WTC11 (cell line): ENCODE results near the gene RIMBP2. TPM values are rescaled to one million over a fixed set of nuclear protein-coding genes. Genes with fewer than 3 reads are reported as not detected.

Source experiments
- ATAC-seq: fragments of 200-7000 bp; cut with Tn5 transposase; 2 replicates; pipeline ENCODE4 v1.10.0; 2021; ENCODE audit warnings: mild to moderate bottlenecking, moderate library complexity
- Bru-seq: library from RNA; stranded (reverse); fragments of 400-500 nt; gene quantifications from one replicate; lab custom pipeline; 2021; lab: Mats Ljungman, UMichigan
- CTCF ChIA-PET: fragments of 300-600 bp; sonication (Branson Sonifier 250); formaldehyde crosslinking; loops from one replicate; lab custom pipeline; 2021; ENCODE audit warnings: antibody characterized with exemption; lab: Charles Lee
- POLR2A ChIA-PET: fragments of 350-600 bp; sonication (Branson Sonifier 250); formaldehyde crosslinking; loops from one replicate; lab custom pipeline; 2021; ENCODE audit warnings: antibody characterized with exemption; lab: Charles Lee
- DNase-seq: peaks from one replicate; pipeline ENCODE4 v3.0.0; 2021; ENCODE audit warnings: low spot score
- H3K27ac Mint-ChIP-seq: 2 replicates; pipeline ENCODE4 v1.8.0; 2021; ENCODE audit warnings: mixed read lengths
- H3K27me3 Mint-ChIP-seq: 2 replicates; pipeline ENCODE4 v1.8.0; 2021; ENCODE audit warnings: low read depth, mild to moderate bottlenecking, moderate library complexity, mixed read lengths
- H3K36me3 Mint-ChIP-seq: 2 replicates; pipeline ENCODE4 v1.8.0; 2021; ENCODE audit warnings: mixed read lengths
- H3K4me1 Mint-ChIP-seq: 2 replicates; pipeline ENCODE4 v1.8.0; 2022; ENCODE audit warnings: mixed read lengths
- H3K4me3 Mint-ChIP-seq: 2 replicates; pipeline ENCODE4 v1.8.0; 2021; ENCODE audit warnings: mild to moderate bottlenecking, moderate library complexity, mixed read lengths
- H3K9me3 Mint-ChIP-seq: 2 replicates; pipeline ENCODE4 v1.8.0; 2021; ENCODE audit warnings: mixed read lengths
- ATF2 ChIP-seq: sonication (generic); formaldehyde crosslinking; IDR thresholded peaks from 2 replicates; pipeline ENCODE4 v1.8.1; 2022; ENCODE audit warnings: low read depth, missing genetic modification reagents, borderline replicate concordance
- E2F5 ChIP-seq: sonication (generic); formaldehyde crosslinking; IDR thresholded peaks from 2 replicates; pipeline ENCODE4 v1.8.1; 2022; ENCODE audit warnings: mild to moderate bottlenecking, moderate library complexity, missing genetic modification reagents
- EMX1 ChIP-seq: fragments of 250-450 bp; sonication (Bioruptor Pico); IDR thresholded peaks from 2 replicates; pipeline ENCODE4 v1.8.0; 2021; ENCODE audit warnings: mild to moderate bottlenecking
- ESRRA ChIP-seq: sonication (generic); formaldehyde crosslinking; IDR thresholded peaks from 2 replicates; pipeline ENCODE4 v1.8.1; 2022; ENCODE audit warnings: mild to moderate bottlenecking, missing genetic modification reagents, borderline replicate concordance
- FOXK1 ChIP-seq: sonication (generic); formaldehyde crosslinking; IDR thresholded peaks from 2 replicates; pipeline ENCODE4 v1.8.0; 2022; ENCODE audit warnings: mild to moderate bottlenecking, moderate library complexity, missing genetic modification reagents
- IRF1 ChIP-seq: sonication (generic); formaldehyde crosslinking; IDR thresholded peaks from 2 replicates; pipeline ENCODE4 v1.8.0; 2023; ENCODE audit warnings: missing genetic modification reagents
- IRF2 ChIP-seq: sonication (generic); formaldehyde crosslinking; IDR thresholded peaks from 2 replicates; pipeline ENCODE4 v1.8.0; 2022; ENCODE audit warnings: low read depth, missing genetic modification reagents, borderline replicate concordance
- JUN ChIP-seq: sonication (generic); formaldehyde crosslinking; IDR thresholded peaks from 2 replicates; pipeline ENCODE4 v1.8.0; 2023; ENCODE audit warnings: mild to moderate bottlenecking, missing genetic modification reagents
- NFATC4 ChIP-seq: fragments of 250-450 bp; sonication (Bioruptor Pico); IDR thresholded peaks from 2 replicates; pipeline ENCODE4 v1.9.0; 2021; ENCODE audit warnings: mild to moderate bottlenecking
- NFE2L1 ChIP-seq: sonication (generic); formaldehyde crosslinking; IDR thresholded peaks from 2 replicates; pipeline ENCODE4 v1.8.1; 2023; ENCODE audit warnings: missing genetic modification reagents
- NR2C2 ChIP-seq: sonication (generic); formaldehyde crosslinking; IDR thresholded peaks from 2 replicates; pipeline ENCODE4 v1.8.0; 2022; ENCODE audit warnings: mild to moderate bottlenecking, missing genetic modification reagents
- NR3C1 ChIP-seq: sonication (generic); formaldehyde crosslinking; conservative IDR thresholded peaks from 2 replicates; pipeline ENCODE4 v1.8.1; 2023; ENCODE audit warnings: low read depth, mild to moderate bottlenecking, missing genetic modification reagents
- SMAD3 ChIP-seq: sonication (generic); formaldehyde crosslinking; IDR thresholded peaks from 2 replicates; pipeline ENCODE4 v1.8.0; 2022; ENCODE audit warnings: missing genetic modification reagents, mild to moderate bottlenecking, borderline replicate concordance
- SOX15 ChIP-seq: fragments of 250-450 bp; sonication (Bioruptor Pico); IDR thresholded peaks from 2 replicates; pipeline ENCODE4 v1.9.0; 2021; ENCODE audit warnings: mild to moderate bottlenecking
- TEAD4 ChIP-seq: sonication (generic); formaldehyde crosslinking; IDR thresholded peaks from 2 replicates; pipeline ENCODE4 v1.8.0; 2022; ENCODE audit warnings: mild to moderate bottlenecking, missing genetic modification reagents
- TP53 ChIP-seq: sonication (generic); formaldehyde crosslinking; IDR thresholded peaks from 2 replicates; pipeline ENCODE4 v1.8.1; 2023; ENCODE audit warnings: mild to moderate bottlenecking, missing genetic modification reagents
- ZNF396 ChIP-seq: fragments of 250-450 bp; sonication (Bioruptor Pico); IDR thresholded peaks from 2 replicates; pipeline ENCODE4 v1.8.0; 2021; ENCODE audit warnings: mild to moderate bottlenecking, moderate library complexity, borderline replicate concordance
- ZNF671 ChIP-seq: fragments of 250-450 bp; sonication (Bioruptor Pico); IDR thresholded peaks from 2 replicates; pipeline ENCODE4 v1.8.0; 2021; ENCODE audit warnings: mild to moderate bottlenecking
- long read RNA-seq, 3 experiments: library from RNA in 1 of 3; library from capped mRNA in 1 of 3; library from polyadenylated mRNA in 1 of 3; unstranded in 2 of 3; stranded (forward) in 1 of 3; transcript quantifications; one replicate each; pipeline ENCODE4 v2.0.0, GENCODE V29; 2021
- total RNA-seq: library from RNA; stranded (reverse); gene quantifications from 3 replicates; pipeline ENCODE4 v1.2.3, GENCODE V29; 2021
- TF ChIP-seq, protein P1 (sequence below): sonication (generic); formaldehyde crosslinking; conservative IDR thresholded peaks from 2 replicates; pipeline ENCODE4 v1.8.1; 2022; ENCODE audit warnings: mild to moderate bottlenecking, missing genetic modification reagents
- TF ChIP-seq, protein P2 (sequence below): sonication (generic); formaldehyde crosslinking; IDR thresholded peaks from 2 replicates; pipeline ENCODE4 v1.8.0; 2022; ENCODE audit warnings: mild to moderate bottlenecking, missing genetic modification reagents

Gene RIMBP2
- 1.3 to 2.6 TPM (median 1.5 TPM) in 3 replicates for total RNA-seq
- percentile 22 among the genes with signal in this experiment for Bru-seq, nascent RNA
- long read RNA-seq, experiment 1, partial matches to known transcripts, result 0 of 4 reads
- long read RNA-seq, experiment 1, other reads (novel, unspliced or antisense), result 4 of 4 reads
- long read RNA-seq, experiment 2, result 0 reads
- long read RNA-seq, experiment 3, partial matches to known transcripts, result 0 of 1 reads
- long read RNA-seq, experiment 3, other reads (novel, unspliced or antisense), result 1 of 1 reads

DNA sequence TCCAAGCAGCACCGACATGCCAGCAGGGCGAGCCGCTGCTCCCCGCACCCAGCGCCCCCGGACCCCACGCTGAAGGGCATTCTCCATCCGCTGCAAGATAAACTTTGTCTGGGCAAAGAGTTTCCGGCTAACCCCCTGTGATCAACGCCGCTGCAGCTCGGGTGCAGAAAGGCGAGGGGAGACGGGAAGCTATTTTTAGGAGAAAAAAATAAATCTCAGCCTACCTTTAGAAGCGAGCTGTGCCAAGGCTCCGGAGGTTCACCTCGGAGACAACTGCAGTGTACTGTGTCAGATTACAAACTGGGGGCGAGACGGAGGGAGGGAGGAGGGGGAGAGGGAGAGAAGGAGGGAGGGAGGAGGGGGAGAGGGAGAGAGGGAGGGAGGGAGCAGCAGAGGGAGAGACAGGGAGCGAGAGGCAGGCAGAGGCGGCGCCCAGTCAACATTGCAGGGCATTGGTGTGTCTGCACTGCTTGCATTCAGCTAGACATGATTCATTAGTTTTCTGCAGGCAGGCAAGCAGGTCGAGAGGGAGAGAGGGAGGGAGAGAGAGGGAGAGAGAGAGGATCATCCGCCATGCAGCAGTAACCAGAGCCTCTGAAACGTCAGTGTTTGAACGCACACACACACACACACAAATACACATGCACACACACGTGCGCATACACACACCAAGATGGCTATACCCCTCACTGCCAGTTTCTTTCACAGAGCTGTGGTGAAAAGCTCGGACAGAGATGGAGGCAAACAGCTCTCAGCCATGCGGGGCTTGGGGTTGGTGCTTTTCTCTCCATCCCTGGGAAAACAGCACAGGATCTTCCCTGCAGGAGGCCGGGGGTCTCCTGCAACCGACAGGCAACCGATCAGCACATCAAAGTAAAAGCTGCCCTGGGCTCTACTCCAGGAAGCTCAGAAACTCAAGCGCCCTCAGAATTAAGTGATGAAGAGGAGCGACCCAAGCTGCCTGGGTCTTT, at the start of gene RIMBP2:
Gene RIMBP2 (minus strand): TSS at position 302 of the 971 bp plus-strand sequence. CDS start 237,286 bp downstream, outside the sequence.
- Mint-ChIP-seq H3K36me3 (peaks cover 9% of the 10 kb centered on the region; the same call in 1 of the 2 replicates), H3K4me1 (peaks cover 22% of the 10 kb centered on the region), H3K27ac (no peak within 1 kb of the TSS), H3K9me3 (peaks cover 10% of the 10 kb centered on the region), H3K27me3 (peaks cover 76% of the 10 kb centered on the region), H3K4me3 (peak within 1 kb of the TSS; percentile 90)
- ATAC-seq, result peak; percentile 60
- CTCF ChIA-PET, result interaction anchor here (0.8 to 1.4 kb wide), 6 partner anchors 15 to 202 kb away, joined by 3 to 4 read pairs (median 4); no protein-coding TSS in a partner anchor
- TF ChIP-seq ZNF671 (CRISPR knock-in tag) (no peak), SOX15 (CRISPR knock-in tag) (no peak), FOXK1 (CRISPR knock-in tag) (peak; percentile 38; the same call in 1 of the 2 replicates), SMAD3 (CRISPR knock-in tag) (no peak), ESRRA (CRISPR knock-in tag) (no peak), TP53 (CRISPR knock-in tag) (no peak), NFATC4 (CRISPR knock-in tag) (no peak)
- POLR2A ChIA-PET, result interaction anchor here (0.6 to 1.7 kb wide), 2 partner anchors 12 to 14 kb away, joined by 3 to 4 read pairs; no protein-coding TSS in a partner anchor
- peak; percentile 55 for DNase-seq

- ATAC-seq (no peak), DNase-seq (no peak)
- Mint-ChIP-seq H3K27me3 (no peaks in the 10 kb centered on the region), H3K27ac (no peak overlapping the region), H3K4me3 (no peak overlapping the region), H3K4me1 (no peaks in the 10 kb centered on the region), H3K9me3 (no peaks in the 10 kb centered on the region), H3K36me3 (no peaks in the 10 kb centered on the region)
- ChIA-PET CTCF (no interaction called here), POLR2A (no interaction called here)
- TF ChIP-seq ZNF396 (CRISPR knock-in tag) (no peak), NFATC4 (CRISPR knock-in tag) (no peak), ATF2 (CRISPR knock-in tag) (no peak), NR3C1 (no peak), JUN (CRISPR knock-in tag) (no peak), EMX1 (CRISPR knock-in tag) (0 out of 2 replicates have a peak, but pooled peaks have one; percentile 23), IRF2 (CRISPR knock-in tag) (no peak), SOX15 (CRISPR knock-in tag) (0 out of 2 replicates have a peak, but pooled peaks have one; percentile 5)
- TF ChIP-seq, protein P1, sequence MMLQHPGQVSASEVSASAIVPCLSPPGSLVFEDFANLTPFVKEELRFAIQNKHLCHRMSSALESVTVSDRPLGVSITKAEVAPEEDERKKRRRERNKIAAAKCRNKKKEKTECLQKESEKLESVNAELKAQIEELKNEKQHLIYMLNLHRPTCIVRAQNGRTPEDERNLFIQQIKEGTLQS, result peak; percentile 67; the same call in 1 of the 2 replicates
- TF ChIP-seq, protein P2, sequence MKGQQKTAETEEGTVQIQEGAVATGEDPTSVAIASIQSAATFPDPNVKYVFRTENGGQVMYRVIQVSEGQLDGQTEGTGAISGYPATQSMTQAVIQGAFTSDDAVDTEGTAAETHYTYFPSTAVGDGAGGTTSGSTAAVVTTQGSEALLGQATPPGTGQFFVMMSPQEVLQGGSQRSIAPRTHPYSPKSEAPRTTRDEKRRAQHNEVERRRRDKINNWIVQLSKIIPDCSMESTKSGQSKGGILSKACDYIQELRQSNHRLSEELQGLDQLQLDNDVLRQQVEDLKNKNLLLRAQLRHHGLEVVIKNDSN (CRISPR knock-in tag), result no peak
Measured at GRCh38 chr12:130765186-130765659, 49.1 kb upstream of the RIMBP2 start.

DNA sequence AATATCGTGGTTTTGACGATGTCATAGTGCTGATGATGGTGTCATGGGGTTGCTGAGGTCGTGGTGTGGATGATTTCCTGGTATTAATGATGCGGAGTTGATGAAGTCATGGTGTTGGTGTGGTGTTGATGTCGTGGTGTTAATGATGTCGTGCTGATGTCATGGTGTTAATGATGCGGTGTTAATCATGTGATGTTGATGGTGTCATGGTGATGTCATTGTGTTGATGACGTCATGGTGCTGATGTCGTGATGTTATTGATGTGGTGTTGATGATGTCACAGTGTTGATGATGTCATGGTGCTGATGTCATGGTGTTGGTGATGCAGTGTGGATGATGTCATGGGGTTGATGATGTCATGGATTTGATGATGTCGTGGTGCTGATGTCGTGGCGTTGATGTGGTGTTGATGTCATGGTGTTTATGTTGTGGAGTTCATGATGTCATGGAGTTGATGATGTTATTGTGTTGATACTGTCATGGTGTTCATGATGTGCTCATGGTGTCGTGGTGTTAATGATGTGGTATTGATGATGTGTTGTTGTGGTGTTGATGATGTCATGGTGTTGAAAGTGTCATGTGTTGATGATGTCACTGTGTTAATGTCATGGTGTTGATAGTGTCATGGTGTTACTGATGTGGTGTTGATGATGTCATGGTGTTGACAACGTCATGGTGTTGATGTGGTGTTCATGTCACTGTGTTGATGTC, 48.5 kb upstream of the RIMBP2 start:
- DNase-seq (no peak), ATAC-seq (no peak)
- no peaks in the 10 kb centered on the region for H3K9me3 Mint-ChIP-seq
- TF ChIP-seq ATF2 (CRISPR knock-in tag) (no peak), TEAD4 (CRISPR knock-in tag) (no peak), NFE2L1 (CRISPR knock-in tag) (0 out of 2 replicates have a peak, but pooled peaks have one; percentile 16), EMX1 (CRISPR knock-in tag) (0 out of 2 replicates have a peak, but pooled peaks have one; percentile 10), IRF1 (CRISPR knock-in tag) (no peak), E2F5 (CRISPR knock-in tag) (no peak), NR2C2 (no peak)

More for the DNA sequence above, 48.5 kb upstream of the RIMBP2 start:
- POLR2A ChIA-PET, result no interaction called here
- Mint-ChIP-seq H3K4me1 (no peaks in the 10 kb centered on the region), H3K36me3 (no peaks in the 10 kb centered on the region), H3K27ac (no peak overlapping the region), H3K27me3 (no peaks in the 10 kb centered on the region), H3K4me3 (no peak overlapping the region)
- CTCF ChIA-PET, result no interaction called here
